HG02759 (cell line): ENCODE data around the gene TRIP10.
A peak's percentile ranks its signal among the peaks of the same experiment; 100 is the strongest.
"Not testable (repeated sequence)": the region's sequence is repeated elsewhere in the genome, so short reads cannot be mapped to it uniquely, and the experiment has no call there.

Source experiments
- ATAC-seq: cut with Tn5 transposase; IDR thresholded peaks from one replicate; pipeline ENCODE4 v1.9.1; 2021; ENCODE audit warnings: mild to moderate bottlenecking, moderate library complexity; ENCODE audit not compliant: unreplicated experiment

Gene TRIP10

DNA sequence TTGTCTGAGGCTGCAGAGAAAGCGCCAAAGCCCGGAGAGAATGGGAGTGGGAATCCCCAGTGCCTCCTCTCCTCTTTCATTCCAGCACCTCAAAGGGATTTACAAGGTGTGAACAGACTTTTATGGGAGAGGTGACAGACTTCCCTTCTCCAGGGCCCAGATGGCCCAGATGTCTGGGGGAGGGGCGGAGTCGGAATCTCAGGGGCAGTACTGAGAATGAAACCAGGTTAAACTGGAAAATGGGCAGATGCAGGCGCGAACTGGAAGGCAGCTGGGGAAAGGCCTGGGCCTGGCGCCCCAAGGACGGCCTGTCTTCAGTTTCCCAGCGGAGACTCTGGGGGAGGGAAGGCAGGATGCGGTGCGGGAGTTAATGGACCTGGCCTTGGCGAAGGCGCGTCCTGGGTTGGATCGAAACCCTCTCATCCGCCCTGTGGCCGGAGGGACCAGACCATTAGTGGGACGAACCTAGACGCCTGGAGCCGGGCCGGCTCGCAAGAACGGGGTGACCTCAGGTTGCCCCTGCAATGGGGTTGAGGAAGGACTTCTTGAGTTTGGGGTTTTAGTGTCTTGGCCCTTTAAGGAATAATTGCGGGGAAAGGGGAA lies 592 bp upstream of the TRIP10 start:
- no peak for ATAC-seq

DNA sequence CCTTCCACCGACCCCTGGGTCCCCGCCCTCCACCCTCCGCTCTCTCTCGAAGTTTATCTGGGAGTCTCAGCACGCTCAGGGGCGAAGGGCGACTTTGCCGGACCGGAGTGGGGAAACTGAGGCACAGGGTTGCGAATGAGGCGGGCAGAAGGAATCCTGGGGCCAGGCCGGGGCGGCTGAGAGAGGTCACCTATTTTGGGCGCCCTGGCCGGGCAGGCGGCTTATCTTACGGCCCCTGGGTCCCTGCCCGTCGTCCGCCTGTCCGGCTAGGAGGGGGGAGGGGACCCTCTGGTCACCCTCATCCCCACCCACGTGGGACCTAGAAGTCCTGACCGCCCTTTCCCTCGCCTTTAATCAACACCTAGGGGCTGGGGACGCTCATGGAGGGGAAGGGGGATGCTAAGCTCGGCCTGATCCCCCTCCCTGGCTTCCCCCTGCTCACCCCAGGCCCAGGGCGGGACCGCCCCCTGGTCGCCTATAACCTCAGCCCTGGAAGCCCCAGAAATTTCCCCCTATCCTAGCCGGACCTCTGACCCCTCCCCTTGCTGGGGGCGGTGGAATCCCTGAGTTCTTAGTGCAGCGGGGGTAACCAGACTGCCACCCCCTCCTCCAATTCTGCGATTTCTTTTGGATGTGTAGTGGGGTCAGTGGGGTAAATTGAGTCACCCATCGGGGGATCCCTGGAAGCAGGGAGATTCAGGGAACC lies 556 bp downstream of the TRIP10 start:
- no peak for ATAC-seq

DNA sequence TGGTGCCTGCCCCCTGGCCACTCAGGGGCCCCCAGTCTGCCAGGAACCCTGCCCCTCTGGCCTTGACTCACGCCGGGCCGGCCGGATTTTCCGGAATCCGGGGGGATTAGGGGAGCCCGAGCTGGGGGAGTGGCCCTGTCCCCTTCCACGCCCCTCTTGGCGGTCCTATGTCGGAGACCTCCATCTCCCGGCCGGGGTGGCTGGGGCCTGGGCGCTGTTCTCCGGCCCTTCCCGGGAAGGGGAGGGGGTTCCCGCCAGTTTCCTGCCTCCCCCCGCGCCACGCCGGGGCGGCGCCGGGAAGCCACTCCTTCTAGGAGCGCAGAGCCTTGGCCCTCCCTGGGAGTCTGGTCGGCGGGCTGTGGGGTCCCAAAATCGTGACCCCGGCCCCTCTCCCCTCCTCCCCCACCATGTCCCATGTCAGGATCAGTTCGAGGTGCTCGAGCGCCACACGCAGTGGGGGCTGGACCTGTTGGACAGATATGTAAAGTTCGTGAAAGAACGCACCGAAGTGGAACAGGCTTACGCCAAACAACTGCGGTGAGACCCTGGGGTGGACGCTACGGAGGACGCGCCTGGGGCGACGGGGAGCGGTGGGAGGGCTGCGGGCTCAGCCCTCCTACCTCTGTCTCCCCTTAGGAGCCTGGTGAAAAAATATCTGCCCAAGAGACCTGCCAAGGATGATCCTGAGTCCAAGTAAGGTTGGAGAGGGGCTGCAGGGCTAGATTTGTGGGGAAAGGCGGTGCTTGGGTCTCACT lies 1.3 kb downstream of the TRIP10 start:
- ATAC-seq, result no peak

DNA sequence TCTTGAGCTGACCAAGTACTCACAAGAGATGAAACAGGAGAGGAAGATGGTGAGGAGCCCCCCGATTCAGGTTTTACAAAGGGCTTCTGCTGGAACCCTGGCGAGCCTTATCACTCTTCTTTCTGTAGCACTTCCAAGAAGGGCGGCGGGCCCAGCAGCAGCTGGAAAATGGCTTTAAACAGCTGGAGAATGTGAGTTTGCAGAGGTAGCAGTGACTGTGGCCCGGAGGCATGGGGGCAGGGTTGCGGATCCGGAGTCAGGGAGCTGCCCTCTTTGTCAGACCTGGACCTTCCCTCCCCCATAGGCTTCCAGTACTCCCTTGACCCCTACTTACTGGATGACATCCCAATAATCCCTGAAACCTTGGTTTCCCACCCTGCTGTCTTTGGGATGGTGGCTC lies 3.6 kb downstream of the TRIP10 start:
- no peak for ATAC-seq

DNA sequence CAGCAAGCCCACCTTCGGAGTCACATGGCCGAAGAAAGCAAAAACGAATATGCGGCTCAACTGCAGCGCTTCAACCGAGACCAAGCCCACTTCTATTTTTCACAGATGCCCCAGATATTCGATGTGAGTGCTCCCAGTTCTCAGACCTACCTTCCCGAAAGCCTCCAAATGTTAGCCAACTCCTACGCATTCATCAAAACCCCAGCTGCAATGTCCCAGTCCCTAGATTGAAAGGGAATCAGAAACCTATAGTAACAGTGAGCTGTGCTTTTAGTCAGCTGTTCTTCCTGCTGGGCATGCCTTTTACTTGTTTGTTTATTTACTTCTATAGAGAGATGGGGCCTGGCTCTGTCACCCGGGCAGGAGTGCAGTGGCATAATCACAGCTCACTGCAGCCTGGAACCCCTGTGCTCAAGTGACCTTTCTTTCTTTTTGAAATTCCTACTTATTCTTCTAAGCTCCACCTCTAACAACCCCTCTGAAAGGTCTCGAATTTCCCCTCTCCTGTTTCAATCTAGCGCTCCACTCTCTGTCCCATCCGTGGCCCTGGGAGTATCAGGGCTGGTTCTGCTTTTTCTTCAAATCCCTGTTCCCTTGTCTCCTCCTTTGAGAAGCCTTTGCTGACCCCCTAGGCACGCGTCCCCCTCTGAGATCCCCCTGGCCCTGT lies 4.4 kb downstream of the TRIP10 start:
- no peak for ATAC-seq

DNA sequence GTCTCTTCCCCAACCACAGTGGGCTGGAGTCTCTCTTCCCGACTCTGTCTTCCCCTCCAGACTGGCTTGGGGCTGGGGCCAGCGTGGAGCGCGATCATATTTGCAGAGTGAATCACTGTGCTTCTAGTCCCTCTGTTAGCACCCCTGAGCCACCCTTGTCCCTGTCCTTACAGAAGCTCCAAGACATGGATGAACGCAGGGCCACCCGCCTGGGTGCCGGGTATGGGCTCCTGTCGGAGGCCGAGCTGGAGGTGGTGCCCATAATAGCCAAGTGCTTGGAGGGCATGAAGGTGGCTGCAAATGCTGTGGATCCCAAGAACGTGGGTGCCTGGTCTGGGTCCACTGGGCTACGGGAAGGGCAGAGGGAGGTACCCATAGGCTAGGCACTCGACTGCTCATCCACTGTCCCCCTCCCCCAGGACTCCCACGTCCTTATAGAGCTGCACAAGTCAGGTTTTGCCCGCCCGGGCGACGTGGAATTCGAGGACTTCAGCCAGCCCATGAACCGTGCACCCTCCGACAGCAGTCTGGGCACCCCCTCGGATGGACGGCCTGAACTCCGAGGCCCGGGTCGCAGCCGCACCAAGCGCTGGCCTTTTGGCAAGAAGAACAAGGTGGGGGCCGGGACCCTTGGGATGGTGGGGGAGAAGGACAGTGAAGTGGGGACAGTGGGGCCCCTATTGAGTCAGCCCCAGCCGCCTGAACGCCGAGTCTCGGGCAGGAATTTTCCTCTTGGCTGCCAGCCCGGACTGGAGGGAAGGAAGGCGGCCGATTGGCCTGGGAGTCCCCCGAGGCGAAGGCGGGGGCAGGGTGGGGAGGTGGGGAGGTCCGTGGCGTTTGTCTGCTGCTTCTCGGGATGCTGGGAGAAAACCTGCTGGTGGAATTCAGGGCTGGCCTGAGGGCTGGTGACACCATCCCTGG lies 5.2 kb downstream of the TRIP10 start:
- no peak for ATAC-seq

DNA sequence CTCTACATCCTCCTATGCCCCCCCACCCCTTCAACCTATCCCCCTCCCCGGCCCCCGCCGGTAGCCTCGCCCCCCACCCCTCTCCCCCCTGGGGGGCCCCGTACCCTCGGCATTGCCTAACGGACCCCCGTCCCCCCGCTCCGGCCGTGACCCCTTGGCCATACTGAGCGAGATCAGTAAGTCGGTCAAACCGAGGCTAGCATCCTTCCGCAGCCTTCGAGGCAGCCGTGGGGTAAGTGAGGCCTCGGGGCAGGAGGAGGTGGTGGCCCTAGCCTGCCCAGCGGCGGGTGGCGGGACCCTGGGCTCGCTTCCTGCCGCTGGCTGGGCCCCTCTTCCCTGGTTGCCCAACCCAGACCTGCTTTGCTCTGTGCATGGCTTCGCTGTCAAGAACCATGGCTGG lies 6.5 kb downstream of the TRIP10 start:
- no peak for ATAC-seq

DNA sequence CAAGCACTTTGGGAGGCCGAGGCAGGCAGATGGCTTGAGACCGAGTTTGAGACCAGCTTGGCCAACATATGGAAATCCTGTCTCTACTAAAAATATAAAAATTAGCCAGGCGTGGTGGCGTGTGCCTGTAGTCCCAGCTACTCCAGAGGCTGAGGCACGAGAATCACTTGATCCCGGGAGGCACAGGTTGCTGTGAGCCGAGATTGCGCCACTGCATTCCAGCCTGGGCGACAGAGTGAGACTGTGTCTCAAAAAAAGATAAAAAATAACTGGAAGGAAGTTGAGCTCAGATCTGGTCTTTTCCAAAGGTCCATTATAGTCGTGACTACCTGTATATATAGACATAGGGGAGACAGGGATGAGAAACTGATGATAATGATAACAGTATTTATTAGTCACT lies 9.1 kb downstream of the TRIP10 start:
- not testable (repeated sequence) for ATAC-seq

DNA sequence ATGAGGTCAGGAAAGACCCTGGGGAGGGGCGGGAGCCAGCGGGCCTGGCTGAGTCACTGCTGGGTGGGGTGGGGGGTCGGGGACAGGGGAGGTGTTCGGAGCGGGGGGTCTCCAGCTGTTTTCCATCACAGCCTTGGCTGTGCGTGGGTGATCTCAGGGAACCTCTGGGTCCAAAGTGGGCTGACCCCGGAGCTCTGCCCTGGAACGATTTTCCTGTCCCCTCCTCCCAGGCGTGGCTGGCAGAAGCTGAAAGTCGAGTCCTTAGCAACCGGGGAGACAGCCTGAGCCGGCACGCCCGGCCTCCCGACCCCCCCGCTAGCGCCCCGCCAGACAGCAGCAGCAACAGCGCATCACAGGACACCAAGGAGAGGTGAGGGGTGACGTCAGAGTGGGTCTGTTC lies 10.6 kb downstream of the TRIP10 start:
- ATAC-seq, result no peak

DNA sequence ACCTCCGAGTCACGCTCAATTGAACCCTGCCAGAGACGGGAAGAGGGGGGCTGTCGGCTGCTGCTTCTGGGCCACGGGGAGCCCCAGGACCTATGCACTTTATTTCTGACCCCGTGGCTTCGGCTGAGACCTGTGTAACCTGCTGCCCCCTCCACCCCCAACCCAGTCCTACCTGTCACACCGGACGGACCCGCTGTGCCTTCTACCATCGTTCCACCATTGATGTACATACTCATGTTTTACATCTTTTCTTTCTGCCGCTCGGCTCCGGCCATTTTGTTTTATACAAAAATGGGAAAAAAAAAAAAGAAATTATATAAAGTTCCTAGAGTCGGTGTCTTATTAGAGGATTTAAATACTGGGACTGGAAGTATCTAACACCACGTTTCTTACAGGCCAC lies 11.7 kb downstream of the TRIP10 start:
- no peak for ATAC-seq

DNA sequence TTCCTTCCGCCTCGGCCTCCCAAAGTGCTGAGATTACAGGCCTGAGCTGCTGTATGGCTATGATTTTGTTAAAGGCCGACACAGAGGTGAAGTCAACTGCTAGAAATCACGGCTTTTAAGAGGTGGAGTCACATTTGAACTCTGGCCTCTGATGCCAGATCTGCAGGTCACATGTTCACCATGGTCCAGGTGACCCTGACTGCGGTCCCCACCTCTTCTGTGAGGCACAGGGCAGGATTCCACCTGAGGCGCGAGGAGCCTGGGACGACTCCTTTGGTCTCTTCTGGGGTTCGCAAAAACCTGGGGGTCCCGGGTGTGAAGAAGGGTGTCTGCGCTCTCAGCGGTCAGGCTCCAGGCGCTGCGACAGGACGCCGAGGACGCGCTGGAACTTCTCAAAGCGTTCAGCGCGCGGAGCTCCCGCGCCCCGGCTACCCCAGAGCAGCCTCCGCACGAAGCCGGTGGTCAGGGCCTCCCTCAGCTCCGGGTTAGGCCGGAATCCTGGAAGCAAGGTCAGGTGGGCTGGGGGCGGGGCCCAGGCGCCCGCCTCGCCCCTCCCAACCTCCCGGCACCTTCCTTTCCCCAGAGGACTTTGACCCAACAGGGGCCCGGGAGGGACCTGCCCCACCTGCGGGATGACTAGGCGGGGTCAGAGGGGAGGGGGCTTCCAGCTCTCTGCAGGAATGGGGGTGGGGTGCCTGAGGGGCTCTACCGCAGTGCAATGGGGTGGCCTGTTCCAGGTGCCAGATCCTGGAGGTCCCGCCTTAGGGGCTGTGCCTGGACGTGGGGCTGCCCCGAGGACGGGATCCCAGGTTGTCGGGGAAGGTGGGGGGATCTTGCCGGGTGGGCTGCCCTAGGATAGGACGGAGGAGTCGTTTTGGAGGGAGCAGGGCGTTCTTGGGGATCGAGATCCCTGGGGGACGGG lies 13.0 kb downstream of the TRIP10 start:
- ATAC-seq, result no peak

DNA sequence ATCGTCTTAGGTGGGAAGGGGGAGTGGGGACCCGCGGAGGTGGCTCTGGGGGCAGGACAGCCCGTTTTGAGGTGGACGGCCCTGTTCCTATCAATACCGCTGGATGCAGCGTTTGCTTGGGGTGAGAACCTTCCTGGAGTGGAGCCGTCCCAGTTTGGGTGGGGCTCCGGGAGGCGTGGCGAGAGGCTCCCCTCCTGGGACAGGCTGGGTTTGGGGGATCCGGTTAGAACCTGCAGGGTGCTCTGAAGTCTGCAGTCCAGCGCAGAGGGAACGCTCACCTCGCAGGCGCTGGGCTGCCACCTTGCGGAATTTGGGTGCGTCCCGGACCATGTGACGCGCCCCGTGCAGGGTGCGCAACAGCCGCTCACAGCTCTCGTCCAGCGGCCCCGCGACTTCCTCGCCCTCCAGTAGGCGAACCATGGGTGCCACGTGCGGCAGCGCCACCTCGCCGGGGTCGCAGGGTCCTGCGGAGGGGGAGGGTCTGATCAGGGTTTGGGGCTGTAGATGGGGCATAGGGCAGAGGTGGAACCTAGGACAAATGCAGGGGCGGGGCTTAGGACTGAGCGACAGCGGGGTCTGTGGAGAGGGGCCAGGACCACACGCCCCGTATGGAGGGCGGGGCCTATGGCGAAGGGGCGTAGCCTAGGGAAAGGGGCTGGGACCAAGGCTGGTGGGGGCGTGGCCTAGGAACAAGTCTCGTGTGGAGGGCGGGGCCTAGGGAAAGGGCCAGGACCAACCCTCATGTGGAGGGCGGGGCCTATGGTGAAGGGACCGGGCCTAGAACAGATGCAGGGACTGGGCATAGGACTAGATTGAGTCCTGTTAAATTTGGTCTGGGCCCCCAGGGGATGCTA lies 13.9 kb downstream of the TRIP10 start:
- peak; percentile 79 for ATAC-seq

DNA sequence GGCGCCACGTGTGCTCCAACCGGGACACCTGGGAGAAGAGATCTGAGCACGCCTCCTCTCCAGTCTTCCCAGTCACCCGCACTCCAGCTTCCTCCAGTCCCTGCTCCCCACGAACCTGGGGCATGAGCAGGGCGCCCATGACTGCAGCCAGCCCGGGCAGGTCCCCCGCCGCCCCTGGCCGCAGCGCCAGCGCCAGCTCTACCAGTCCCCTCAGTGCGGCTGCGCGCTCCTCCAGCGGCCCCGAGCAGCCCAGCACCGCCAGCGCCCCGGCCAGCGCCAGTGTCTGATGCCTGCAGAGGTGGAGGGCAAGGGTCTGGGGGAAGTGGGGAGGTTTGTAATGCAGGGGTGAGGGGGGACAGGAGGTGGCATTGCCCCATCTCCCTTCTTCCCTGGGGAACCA lies 14.7 kb downstream of the TRIP10 start:
- no peak for ATAC-seq

DNA sequence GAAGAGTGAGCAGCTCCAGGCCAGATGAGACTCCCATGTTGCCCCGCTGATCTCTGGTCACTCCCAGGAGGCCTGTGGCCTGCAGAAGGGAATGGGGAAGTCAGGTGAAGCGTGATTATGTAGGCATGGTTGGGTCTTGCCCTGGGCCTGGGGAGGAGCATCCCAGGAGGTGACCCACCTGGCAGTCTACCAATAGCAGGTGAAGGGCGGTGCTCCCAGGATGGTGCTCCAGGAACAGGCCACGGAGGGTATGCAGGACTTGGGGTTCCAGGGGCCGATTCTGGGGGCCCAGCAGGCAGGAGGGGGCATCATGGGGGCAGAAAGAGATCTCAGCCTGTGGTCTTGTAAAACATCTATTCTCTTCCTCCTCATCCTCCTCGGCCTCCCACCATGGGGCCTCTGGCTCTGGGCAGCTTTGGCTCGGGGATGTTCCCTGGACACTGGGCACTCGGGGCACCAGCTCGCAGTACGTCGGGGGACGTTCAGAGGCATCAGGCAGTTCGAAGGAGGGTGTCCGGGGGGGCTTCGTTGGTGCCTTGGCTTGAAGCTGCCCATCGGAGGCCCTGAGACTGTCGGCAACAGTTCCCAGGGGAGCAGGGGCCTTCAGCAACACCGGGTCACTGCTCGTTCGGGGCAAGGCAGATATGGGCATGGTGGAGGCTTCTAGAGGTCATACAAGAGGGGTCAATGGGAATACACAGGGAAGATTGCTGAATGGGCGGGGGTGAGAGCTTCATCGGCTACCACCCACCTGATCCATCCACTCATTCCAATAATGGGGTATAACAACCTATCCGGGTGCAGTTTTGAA lies 15.4 kb downstream of the TRIP10 start:
- no peak for ATAC-seq

DNA sequence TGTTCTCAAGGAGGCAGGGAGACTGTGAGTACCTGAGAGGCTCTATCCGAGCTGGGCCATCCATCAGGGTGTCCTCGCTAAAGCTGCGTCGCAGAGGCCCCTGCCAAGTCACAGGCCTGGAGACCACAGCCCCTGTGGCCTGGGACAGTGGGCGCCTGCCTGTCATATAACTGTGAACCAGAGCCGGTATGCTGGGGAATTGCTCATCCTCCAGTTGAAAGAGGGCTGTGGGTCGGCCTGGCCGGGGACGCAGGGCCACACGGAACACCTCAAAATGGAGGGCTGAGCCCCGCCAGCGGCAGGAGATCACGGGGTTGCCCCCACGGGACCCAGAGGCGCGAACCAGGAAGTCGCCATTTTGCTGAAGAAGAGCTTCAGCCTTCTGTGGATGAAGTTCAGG lies 21.1 kb downstream of the TRIP10 start:
- no peak for ATAC-seq

DNA sequence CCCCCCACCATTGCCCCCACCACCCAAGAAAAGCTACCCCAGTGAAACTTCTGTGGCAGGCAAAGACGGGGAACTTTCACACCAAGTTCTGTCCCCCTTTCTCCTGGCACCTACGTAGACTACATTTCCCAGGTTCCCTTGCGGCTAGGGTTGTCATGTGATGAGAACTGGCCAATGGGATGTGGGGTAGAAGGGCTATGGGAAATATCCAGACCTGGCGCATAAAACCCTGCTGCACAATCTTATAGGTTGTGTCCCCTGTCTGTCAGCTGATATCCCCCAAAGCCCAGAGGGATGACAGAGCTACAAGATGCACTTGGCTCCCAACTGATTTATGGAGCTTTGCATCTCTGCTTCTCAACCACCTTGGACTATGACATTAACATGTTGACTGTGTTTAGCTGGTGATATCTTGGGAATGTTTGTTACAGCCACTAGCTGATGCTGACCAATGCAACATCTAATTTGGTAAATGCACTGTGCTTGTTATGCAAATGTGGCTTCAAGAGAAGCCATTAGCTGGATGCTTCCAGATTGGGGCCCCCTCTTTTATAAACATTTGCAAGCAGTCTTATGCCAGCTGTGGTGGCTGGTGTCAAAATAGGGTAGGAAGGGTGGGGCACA lies 21.7 kb downstream of the TRIP10 start:
- no peak for ATAC-seq

DNA sequence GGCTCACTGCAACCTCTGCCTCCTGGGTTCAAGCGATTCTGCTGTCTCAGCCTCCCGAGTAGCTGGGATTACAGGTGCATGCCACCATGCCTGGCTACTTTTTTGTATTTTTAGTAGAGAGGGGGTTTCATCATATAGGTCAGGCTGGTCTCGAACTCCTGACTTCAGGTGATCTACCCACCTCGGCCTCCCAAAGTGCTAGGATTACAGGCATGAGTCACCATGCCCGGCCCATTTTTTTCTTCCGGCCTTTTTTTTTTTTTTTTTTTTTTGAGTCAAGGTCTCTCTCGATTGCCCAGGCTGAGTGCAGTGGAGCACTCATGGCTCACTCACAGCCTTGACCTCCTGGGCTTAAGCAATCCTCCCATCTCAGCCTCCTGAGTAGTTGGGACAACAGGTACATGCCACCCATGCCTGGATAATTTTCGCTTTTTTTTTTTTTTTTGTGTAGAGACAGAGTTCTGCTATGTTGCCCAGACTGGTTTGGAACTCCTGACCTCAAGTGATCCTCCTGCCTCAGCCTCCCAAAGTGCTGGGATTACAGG lies 22.8 kb downstream of the TRIP10 start:
- ATAC-seq, result not testable (repeated sequence)
